DMS 273 (cell line): ENCODE results near the gene RASL10A.

Experiments used
- DNase-seq: peaks from one replicate; lab custom pipeline; 2025; ENCODE audit not compliant: unreplicated experiment; lab: John Stamatoyannopoulos, UW

Gene RASL10A

DNA sequence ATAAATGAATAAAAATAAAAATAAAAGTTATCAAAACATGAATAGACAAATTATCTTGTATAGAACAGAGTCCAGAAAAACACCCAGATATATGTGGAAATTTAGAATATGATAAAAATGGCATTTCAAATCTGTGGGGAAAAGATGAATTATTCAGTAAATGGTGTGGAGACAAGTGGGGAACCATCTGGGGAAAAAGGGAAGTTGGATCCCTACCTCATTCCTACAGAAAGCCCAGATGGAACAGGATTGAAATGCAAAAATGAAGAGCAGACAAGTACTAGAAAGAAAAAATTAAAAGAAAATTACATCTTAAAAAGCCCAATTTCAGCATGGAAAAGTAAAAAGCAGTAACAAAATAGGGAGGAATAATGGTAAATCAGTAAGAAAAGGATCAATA is 8.1 kb upstream of the RASL10A start:
- DNase-seq = no peak

DNA sequence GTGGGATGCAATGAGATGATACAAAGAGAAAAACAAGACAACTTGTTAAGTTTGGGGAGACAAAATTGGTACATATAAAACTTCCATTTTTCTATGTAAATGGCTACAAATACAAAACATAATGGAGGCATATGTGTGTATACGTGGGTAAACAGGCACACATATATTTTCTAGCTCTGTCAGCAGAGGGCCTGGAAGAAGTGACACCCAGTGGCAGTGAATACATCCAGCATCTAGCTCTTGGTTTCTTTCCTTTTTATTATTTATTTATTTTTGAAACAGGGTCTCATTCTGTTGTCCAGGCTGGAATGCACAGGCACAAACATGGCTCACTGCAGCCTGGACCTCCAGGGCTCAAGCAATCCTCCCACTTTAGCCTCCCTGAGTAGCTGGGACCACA is 5.0 kb upstream of the RASL10A start:
- peak; percentile 41 for DNase-seq

DNA sequence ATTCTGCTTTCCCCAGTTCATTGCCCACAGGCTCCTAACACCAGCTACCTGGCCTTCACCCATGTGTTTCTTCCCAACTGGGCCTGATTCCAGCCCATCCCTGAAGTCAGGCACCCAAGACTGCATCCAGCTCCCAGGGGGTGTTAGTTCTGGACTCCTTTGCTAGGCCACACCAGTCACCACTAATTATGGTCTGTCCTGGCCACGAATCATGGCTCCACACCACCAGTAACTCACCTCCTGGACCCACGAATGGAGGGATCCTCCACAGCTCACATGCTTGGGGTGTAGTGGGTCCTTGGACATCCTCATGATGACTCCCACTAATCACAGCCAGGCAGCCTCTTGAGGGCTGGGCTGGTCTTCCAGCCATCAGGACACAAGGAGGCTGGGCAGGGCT is 3.6 kb upstream of the RASL10A start:
- DNase-seq = no peak

DNA sequence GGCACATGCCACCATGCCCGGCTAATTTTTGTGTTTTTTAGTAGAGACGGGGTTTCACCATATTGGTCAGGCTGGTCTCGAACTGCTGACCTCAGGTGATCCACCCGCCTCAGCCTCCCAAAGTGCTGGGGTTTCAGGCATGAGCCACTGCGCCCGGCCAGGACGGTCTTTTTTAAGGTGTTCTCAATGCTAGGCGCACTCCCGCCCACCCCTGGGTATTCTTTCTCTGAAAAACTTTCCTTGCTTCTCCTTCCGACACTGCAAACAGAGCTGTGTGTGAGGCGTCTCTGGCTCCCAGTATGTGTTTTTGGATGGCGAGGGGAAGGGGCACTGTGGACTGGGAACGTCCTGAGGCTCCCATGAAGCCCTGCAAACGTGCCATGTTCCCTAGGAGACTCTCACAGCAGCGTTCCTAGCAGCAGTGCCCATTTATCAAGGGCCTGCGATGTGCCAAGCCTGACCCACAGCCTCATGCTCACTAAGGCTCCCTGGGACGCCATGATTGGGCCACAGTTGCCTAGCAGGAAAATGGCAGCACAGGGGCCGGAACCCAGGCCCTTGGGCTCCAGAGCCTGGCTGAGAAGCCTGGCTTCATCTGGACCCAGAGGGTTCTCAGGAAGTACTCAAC is 2.4 kb upstream of the RASL10A start:
- DNase-seq = no peak

DNA sequence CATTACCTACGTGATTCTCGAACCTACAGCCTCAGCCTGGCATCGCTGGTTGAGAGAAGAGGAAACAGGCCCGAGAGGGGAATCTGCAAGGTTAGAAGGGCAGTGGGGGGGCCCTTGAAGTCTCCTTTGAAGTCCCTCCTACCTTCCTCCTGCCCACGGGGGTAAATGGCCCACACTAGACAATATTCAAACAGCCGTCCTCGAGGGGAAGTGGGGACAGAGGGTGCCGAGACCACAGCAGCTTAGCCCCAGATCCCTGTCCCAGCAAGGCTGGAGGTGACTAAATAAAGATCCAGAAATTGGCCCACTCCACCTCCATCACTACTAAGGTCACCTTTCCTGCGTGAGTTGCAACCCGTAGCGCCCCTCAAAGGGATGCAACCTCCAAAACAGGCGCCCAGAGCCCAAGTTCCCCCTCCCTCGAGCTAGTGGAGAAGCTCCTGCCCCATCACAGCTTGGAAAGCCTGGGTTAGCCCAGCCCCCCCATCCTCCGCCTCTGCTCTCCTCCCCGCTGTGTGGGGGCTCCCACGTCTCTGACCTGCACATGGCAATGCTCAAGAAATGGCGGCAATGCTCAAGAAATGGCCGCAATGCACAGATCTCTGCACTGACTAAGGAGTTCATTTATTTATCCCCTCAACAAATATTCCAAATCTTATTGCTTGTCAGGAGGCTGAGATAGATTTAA is 788 bp upstream of the RASL10A start:
- no peak for DNase-seq

DNA sequence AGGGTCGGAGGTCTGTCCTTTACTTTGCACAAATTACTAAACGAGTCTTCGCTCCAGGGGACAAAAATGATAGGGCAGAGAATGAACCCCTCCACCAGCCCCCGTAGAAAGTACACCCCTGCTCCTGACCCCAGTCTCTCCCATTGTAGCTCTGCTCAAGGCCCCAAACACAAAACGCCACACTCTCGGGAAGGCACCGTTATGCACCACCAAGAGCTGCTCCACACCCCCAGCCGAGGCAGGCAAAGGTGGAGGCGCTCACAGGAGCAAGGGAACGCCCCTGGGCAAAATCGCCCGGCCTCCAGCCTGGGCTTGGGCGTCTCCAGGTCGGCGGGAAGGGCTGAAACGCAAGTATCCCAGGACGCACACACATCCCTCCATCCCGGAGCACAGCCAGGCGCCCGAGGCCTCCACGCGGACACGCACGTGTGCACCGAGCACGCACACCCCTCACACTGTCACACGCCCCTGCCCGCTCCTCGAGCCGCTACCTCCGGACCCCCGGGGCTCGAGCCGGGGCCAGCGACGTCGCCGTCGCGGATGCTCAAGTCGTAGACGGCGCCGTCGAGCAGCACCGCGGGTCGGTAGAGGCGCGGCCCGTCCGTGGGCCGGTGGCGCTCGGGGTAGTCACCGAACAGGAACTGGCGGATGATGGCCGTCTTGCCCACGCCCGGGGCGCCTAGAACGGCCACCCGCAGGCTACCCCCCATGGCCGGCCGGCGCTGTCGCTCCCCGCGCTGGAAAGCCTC is 786 bp downstream of the RASL10A start:
- DNase-seq = peak; percentile 69

DNA sequence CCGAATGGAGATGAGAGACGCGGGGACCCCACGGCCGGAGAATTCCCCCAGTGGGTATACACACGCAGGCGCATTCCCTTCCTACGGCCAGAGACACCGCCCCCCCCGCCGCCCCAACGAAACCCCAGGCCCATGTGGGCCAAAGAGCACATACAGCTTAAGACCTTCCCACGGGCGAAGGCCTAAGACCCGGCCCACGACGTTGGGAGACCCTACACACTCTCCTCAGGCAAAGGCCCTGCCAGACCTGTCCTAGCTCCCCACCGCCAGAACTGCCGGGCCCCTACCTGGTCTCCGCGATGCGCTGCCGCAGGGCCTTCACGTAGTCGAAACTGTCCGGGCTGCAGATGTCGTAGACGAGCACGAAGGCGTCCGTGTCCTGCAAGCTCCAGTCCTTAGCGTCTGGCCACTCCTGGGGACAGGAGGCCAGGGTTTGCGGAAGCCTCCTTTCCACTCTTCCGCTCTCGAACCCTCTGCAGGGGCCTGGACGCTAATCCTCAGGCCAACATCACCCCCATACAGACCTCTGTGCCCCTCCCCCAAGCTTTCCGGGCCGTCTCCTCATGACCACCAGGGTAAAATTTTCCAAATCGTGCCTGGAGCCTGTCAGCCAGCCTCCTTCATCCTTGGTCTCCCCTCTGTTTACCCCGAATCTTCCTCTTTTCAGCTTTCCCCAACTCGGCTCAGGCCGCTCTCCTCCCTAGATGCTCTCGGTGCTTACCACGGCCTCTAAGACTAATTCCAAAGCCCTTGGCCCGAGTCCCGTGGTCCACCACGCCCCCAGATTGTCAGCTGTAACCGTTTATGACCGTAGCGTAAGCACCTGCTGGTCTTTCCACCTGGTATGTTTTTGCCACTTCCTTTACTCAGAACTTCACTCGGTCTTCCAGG is 1.7 kb downstream of the RASL10A start:
- peak; percentile 58 for DNase-seq

DNA sequence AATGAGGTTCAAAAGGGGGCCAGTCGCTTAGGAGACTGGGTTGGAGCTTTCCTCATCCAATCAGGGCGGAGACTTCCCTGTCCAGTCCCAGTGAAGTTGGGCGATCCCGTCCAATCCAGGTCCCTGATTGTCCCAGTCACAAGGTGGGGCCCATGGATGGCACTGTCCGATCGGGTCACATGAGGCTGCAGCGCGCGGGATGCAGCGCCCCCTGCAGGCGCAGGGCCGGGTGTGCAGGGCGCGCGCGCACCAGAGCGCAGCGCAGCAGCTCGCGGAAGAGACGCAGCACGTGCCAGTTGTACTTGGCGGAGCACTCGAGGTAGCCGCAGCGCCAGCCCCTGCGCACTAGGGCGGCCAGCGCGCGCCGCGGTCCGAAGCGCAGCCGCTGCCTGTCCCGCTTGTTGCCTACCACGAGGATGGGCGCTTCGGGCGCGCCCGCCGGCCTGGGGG is 2.3 kb downstream of the RASL10A start:
- DNase-seq = no peak

DNA sequence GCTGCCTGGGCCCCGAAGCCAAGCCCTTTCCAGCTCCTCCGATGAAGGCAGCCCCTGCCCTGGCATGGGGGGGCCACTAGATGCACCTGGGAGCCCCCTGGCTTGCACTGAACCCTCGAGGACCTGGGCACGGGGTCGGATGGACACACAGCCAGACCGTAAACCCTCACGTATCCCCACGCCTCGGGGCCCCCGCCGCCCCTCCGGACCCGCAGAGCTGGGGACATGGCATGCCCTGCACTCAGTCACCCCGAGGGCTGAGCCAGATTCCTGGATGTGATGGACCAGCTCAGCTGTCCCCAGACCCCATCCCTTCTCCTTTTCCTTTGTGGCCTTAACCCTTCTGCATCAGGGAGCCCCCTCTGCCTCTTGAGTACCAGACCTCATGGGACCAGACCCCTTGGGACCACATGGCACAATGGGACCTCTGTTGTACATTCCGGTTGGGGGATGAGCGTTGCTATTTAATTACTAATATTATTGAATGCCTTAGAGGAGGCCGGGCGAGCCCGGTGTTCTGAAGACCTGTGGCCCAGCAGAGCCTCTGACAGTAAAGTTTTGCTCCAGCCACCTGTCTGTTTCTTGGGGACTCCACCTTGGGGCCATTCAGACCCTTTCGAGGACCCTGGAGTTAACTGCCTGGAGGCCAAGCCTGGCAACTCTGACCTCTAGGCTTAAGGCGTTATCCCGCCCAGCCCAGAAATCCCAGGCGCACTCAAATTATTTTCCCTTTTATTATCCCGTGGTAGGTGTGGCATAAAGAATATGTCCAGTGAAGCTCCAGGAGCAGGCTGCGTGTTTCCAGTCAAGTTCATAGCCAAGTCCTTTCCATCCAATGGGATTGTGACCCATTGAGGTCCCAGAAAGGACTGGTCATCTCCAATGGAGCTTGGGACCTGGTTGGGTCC is 3.0 kb downstream of the RASL10A start:
- no peak for DNase-seq

DNA sequence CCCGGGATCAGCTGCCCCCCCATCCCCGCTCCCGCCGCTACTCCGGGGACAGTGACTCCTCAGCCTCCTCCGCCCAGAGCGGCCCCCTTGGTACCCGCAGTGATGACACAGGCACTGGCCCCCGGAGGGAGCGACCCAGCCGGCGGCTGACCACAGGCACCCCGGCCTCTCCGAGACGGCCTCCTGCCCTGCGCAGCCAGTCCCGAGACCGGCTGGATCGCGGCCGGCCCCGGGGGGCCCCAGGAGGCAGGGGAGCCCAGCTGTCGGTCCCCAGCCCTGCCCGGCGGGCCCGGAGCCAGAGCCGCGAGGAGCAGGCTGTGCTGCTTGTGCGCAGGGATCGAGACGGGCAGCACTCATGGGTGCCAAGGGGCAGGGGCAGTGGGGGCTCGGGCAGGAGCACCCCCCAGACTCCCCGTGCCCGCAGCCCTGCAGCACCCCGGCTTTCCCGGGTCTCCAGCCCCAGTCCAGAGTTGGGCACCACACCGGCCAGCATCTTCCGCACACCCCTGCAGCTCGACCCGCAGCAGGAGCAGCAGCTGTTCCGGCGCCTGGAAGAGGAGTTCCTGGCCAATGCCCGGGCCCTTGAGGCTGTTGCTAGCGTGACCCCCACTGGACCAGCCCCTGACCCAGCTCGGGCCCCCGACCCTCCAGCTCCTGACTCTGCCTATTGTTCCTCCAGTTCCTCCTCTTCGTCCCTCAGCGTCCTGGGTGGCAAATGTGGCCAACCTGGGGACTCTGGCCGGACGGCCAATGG is 3.9 kb downstream of the RASL10A start:
- peak; percentile 76 for DNase-seq

DNA sequence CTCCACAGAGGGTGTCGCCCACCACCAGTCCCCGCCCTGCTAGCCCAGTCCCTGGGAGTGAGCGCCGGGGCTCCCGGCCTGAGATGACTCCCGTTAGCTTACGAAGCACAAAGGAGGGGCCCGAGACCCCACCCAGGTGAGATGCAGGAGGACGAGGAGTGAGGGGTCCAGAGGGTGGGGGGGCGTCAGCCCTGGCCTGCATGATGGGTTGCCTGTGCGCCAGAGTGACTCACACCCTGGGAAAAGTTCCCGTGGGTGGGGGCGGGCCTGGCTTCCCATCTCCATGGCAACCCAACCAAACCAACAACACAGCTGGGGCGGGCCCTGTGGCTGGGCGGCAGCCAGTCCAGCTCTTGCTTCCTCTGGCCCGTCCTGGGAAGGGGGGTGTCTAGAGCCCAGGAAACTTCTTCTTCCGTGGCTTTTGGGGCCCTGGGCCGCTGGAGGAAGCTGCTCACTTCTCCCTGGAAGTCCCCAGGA is 4.6 kb downstream of the RASL10A start:
- DNase-seq = peak; percentile 91

DNA sequence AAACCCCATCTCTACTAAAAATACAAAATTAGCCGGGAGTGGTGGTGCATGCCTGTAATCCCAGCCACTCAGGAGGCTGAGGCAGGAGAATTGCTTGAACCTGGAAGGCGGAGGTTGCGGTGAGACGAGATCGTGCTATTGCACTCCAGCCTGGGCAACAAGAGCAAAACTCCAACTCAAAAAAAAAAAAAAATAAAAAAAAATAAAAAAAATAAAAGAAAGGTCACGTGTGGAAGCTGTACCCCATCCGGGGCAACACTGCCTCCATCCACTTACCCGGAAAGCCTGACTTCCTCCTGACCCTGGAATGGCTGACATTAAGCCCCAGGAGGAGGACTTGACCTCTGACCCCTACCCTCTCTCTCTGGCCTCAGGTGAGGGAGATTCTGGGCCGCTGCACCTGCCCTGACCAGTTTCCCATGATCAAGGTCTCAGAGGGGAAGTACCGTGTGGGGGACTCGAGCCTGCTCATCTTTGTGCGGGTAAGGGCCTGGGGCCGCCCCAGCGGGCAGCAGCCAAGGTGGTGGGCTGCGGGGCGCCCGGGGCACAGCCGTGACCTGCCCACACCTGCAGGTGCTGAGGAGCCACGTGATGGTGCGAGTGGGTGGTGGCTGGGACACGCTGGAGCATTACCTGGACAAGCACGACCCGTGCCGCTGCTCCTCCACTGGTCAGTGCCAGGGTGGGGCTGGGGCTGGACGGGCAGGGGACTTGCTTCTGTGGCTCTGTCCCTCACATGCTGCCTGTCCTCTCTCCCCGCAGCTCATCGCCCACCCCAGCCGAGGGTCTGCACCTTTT is 5.2 kb downstream of the RASL10A start:
- DNase-seq = no peak

DNA sequence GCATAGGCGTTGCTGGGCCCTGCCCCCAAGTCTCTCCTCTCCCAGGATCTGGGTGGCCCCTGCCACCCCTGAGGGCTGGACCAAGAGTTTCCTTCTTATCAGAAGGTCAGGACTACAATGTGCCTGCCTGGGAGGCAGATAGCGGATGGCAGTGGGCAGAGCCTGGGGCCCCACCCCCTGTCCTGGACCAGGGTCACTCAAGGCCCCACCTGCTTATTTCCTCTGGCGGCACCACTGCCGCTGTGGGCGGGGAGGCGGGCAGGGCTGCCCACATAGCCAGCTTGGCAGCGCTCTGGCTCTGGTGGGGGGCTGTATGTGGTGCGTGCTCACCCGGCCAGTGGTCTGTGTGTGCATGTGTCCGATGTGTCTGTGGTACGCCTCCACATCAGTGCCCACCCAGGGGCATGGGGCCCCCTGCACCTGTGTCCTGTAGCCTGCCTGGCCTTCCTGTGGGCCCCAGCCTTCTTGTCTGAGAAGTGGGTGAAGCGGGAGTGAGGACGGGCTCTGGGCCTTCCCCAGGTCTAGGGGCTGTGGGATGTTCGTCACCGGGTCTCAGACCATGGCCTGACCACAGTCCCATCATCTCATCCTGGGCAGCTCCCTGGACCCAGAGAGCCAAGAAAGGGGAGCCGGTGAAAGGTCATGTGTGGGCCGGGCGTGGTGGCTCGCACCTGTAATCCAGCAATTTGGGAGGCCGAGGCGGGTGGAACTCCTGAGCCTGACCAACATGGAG is 6.0 kb downstream of the RASL10A start:
- DNase-seq = peak; percentile 16

DNA sequence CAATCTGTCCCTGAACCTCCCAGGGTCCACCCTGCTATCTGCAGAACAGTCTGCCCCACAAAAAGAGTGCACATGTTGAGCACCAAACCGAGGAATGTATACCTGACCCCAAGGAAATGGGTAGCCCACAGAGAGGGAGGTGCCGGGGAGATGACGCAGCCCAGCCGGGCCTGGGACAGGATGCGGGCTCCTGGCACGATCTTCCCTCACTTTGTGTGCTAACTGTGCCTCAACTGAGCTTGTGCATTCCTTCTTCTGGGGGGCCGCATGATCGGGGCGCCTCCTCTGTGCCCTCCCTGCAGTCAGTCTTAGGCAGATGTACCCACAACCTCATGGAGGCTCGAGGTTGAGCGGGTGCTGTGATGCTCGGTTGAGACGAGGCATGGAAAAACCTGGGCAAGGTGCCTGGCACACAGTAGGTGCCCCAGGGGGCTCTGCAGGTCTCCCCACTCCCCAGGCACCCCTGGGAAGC is 6.7 kb downstream of the RASL10A start:
- peak; percentile 18 for DNase-seq

DNA sequence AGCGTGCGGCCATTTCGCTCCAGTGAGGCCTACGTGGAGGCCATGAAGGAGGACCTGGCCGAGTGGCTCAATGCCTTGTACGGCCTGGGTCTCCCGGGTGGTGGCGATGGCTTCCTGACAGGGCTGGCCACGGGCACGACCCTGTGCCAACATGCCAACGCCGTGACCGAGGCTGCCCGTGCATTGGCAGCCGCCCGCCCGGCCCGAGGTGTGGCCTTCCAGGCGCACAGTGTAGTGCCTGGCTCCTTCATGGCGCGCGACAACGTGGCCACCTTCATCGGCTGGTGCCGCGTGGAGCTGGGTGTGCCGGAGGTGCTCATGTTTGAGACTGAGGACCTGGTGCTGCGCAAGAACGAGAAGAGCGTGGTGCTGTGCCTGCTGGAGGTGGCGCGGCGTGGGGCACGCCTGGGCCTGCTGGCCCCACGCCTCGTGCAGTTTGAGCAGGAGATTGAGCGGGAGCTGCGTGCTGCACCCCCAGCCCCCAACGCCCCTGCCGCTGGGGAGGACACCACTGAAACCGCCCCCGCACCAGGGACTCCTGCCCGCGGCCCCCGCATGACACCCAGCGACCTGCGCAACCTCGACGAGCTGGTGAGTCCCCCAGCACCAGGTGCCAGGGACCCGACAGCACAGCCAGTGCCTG is 7.2 kb downstream of the RASL10A start:
- DNase-seq = no peak

DNA sequence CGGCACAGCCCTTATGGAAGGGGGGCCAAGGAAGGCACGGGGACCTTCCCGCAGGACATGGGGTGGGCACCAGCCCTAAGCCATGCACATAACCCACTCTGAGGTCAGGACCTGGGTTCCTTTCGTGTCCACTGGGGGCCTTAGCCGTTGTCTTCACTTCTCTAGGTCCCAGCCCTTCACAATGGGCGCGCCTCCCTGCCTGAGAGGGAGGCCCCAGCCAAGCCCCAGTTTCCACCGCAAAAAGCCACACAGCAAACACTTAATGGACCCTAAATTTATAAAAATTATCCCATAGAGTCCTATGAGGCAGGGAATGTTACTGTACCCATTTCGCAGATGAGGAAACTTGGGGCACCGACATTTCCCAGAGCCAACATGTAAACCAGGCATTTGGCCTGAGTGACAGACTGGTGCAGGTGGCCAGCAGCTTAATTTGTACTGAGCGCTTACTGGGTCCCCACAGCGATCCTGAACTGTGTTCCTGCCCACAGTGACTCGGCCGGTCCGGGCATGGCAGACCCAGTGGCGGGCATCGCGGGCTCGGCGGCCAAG is 7.8 kb downstream of the RASL10A start:
- no peak for DNase-seq
